Measurements from ENCODE around the gene ASTL.
"Not testable (repeated sequence)": the region's sequence is repeated elsewhere in the genome, so short reads cannot be mapped to it uniquely, and the experiment has no call there.

The ASTL gene

DNA sequence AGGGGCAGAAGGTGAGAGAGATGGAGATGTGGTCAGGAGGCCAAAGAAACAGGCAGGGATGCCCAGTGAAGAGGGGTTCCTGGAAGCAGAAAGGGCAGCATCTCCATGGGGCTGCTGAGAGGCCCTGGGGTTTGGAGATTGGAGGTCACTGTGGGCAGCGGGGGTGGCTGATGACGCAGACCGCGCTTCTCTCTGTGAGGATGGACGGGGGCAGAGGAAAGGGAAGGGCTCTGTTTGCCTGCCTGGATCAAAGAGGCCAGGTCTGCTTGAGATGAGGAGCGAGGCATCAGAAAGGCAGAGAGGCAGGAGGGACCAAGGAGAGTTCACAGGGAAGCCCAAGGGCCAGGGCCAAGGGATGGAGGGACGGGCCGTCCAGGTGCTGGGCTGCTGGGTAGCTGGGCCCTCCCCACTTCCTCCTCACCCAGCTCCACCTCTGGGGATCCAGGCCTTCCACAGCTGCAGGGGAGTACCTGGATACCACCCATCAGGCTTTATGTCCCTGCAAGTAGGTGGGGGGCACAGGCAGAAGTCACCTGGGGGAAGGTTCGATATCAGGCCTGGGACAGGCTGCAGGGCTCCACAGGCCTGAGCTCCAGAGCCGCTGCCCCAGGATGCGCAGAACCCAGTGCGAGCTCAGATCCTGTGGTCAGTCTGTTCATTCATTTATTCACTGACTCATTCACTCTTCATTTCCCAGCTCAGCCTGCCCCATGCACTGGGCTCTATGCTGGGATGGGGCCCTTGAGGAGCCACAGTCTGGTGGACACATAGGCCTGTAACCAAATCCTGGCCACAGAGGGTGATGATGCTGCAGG is 52.6 kb downstream of the ASTL start:
- FAIRE-seq (no peak), DNase-seq (ENCODE audit: insufficient read length, low spot score) (no peak)

DNA sequence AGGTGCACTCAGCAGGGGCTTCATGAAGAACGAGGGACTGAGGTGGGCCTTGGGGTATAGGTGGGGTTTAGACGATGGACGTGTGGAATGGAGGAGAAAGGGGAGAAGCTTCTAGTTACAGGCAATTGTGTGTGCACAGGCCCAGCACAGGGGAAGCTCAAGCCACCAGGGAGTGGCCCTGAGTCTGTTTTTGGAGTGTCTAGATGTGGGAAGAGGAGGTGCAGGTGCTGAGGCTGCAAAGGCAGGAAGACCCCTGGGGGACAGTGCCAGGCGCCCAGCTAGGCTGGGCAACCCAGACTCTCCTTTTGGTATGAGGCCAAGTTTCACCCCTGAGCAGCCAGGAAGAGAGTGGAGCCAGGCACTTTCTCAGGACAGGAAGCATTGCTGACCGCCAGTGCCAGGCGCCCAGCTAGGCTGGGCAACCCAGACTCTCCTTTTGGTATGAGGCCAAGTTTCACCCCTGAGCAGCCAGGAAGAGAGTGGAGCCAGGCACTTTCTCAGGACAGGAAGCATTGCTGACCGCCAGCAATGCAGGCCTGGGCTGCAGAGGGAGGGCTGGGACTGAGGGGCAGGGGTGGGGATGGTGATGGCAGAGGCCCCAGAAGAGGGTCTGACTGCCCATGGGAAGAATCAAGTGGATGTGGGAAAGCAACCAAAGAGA is 53.3 kb downstream of the ASTL start:
- not testable (repeated sequence) for FAIRE-seq; DNase-seq (ENCODE audit: insufficient read length, low spot score)

GRCh38 chr2:96083989-96084857 is 54.1 kb downstream of the ASTL start:
- no peak for DNase-seq (ENCODE audit: insufficient read length, low spot score)
- FAIRE-seq: no peak

DNA sequence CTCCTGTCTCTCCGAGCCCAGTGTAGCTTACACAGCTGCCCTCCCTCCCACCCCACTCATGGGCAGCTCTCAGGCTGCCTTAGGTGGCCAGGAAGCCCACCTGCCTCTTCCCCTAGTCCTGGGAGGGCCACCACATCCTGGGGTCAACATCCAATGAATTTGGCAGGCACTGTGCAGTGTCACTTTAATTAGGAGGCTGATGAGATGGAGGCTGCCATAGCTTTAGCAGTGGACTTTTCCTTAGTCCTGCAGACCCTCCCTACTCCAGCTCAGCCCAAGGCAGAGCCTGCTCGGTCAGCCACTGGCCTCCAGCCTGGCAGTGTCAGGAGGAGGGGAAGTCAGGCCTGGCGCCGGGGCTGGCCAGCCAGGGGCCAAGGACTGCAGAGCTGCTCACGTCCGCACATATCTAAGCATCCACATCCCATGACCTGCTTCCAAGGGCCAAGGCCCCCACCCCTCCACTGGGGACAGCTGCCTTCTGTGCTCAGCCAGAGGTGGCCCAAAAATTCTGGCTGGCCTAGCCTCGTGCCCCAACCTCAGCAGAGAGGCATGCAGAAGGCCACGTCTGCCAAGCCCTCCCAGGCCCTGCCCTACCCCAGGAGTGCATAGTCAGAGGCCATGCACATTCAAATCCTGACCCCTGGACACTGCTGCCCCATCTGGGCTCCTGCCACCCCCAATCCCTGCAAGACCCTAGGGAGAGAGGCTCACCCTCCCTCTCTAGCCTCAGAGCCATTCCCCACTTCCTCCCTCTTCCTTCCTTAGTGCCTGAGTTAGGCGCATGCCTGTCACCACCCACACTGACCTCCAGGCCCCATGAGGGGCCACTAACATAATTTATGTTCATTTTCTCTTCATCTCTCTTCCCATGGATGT is 55.0 kb downstream of the ASTL start:
- no peak for FAIRE-seq
- DNase-seq (ENCODE audit: insufficient read length, low spot score): no peak

GRCh38 chr2:96082211-96083063 is 55.9 kb downstream of the ASTL start:
- DNase-seq (ENCODE audit: insufficient read length, low spot score) (no peak), FAIRE-seq (no peak)

GRCh38 chr2:96081042-96081441 is 57.3 kb downstream of the ASTL start:
- DNase-seq (ENCODE audit: insufficient read length, low spot score): no peak
- no peak for FAIRE-seq

GRCh38 chr2:96075199-96075771 is 63.0 kb downstream of the ASTL start:
- FAIRE-seq: no peak
- no peak for DNase-seq (ENCODE audit: insufficient read length, low spot score)

GRCh38 chr2:96074156-96074555 is 64.1 kb downstream of the ASTL start:
- FAIRE-seq (no peak), DNase-seq (ENCODE audit: insufficient read length, low spot score) (no peak)

- FAIRE-seq: no peak
- DNase-seq (ENCODE audit: insufficient read length, low spot score): no peak
Observed at GRCh38 chr2:96073170-96073775, 65.0 kb downstream of the ASTL start.

Measured in GM19239 (cell line).